HL-60 (cell line): Measurements from ENCODE around the gene LONP2.

ENCODE experiments used
- DNase-seq, 2 experiments: peaks; one replicate each; pipeline ENCODE4 v3.0.0-alpha.2; 2010 to 2020; ENCODE audit warnings: low read depth in 1 of 2, low spot score in 1 of 2
- H3K27ac ChIP-seq: fragments of 250-450 bp; sonication (Bioruptor Pico); replicated peaks from 2 replicates; pipeline ENCODE4 v1.5.1; 2020; ENCODE audit warnings: mild to moderate bottlenecking, moderate library complexity
- H3K27me3 ChIP-seq: fragments of 250-450 bp; sonication (Bioruptor Pico); 2 replicates; pipeline ENCODE4 v1.5.1; 2021; ENCODE audit warnings: mild to moderate bottlenecking, moderate library complexity; ENCODE audit not compliant: insufficient read depth, poor library complexity, severe bottlenecking
- H3K4me3 ChIP-seq: replicated peaks from 2 replicates; pipeline ENCODE4 v1.5.1; 2011; ENCODE audit warnings: mild to moderate bottlenecking, control low read depth, low read length; ENCODE audit not compliant: insufficient read depth
- GABPA ChIP-seq: IDR thresholded peaks from 2 replicates; pipeline ENCODE4 v1.6.1; 2012; ENCODE audit warnings: low read depth
- POLR2AphosphoS5 ChIP-seq: IDR thresholded peaks from 2 replicates; pipeline ENCODE4 v1.6.1; 2012; ENCODE audit warnings: low read depth
- SPI1 ChIP-seq: IDR thresholded peaks from 2 replicates; pipeline ENCODE4 v1.6.1; 2012; ENCODE audit warnings: low read depth, mild to moderate bottlenecking, borderline replicate concordance
- TF ChIP-seq, protein P1 (sequence below): IDR thresholded peaks from one replicate; pipeline ENCODE4 v1.5.1; 2011; ENCODE audit warnings: low read length, control low read depth, inconsistent platforms; ENCODE audit not compliant: insufficient read depth
- TF ChIP-seq, protein P2 (sequence below): IDR thresholded peaks from 2 replicates; pipeline ENCODE4 v1.6.1; 2012; ENCODE audit warnings: low read depth; ENCODE audit not compliant: insufficient replicate concordance

The LONP2 gene

DNA sequence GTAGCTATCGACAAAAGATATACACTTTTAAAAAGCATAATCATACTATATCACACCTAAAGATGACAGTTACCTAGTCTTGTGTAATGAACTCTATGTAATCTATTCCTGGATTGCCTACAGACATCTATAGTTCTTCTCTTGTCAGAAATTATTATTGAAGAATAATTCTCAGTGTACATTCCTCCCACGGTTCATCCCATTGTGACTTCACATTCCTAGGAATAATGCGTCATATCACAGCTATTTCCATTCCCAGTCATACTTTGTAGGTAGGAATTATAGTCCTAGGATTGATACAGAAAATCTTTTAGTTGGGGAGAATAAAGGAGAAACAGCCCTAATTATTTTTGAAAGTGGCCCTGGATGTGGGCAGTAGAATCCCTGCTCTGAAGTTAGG is 47.2 kb downstream of the LONP2 start:
- DNase-seq = no peak
- Histone ChIP-seq H3K27me3 (no peaks in the 10 kb centered on the region), H3K4me3 (no peak overlapping the region), H3K27ac (no peak overlapping the region)
- TF ChIP-seq GABPA = no peak
- no peak for TF ChIP-seq POLR2AphosphoS5

DNA sequence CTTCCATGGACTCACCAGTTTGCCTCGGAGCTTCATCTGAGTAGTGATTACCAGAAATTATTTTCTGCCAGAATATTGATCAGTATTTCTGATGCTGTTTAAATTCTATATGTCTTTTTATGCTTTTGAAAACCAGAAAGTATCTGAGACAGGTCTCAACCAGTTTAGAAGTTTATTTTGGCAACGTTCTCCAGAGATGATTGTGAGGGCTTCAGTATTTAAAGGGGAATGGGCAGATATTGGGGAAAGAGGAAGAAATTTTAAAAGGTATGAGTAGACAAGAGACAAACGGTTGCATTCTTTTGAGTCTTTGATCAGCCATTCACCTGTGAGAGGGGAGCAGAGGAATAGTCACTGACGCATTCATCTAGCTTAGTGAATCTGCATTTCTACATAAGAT is 47.7 kb downstream of the LONP2 start:
- DNase-seq = no peak
- H3K4me3 ChIP-seq = no peak overlapping the region
- no peak overlapping the region for H3K27ac ChIP-seq
- no peak for TF ChIP-seq SPI1
- no peak for TF ChIP-seq GABPA
- TF ChIP-seq POLR2AphosphoS5 = no peak
- TF ChIP-seq, protein P1, sequence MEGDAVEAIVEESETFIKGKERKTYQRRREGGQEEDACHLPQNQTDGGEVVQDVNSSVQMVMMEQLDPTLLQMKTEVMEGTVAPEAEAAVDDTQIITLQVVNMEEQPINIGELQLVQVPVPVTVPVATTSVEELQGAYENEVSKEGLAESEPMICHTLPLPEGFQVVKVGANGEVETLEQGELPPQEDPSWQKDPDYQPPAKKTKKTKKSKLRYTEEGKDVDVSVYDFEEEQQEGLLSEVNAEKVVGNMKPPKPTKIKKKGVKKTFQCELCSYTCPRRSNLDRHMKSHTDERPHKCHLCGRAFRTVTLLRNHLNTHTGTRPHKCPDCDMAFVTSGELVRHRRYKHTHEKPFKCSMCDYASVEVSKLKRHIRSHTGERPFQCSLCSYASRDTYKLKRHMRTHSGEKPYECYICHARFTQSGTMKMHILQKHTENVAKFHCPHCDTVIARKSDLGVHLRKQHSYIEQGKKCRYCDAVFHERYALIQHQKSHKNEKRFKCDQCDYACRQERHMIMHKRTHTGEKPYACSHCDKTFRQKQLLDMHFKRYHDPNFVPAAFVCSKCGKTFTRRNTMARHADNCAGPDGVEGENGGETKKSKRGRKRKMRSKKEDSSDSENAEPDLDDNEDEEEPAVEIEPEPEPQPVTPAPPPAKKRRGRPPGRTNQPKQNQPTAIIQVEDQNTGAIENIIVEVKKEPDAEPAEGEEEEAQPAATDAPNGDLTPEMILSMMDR = no peak
- TF ChIP-seq, protein P2, sequence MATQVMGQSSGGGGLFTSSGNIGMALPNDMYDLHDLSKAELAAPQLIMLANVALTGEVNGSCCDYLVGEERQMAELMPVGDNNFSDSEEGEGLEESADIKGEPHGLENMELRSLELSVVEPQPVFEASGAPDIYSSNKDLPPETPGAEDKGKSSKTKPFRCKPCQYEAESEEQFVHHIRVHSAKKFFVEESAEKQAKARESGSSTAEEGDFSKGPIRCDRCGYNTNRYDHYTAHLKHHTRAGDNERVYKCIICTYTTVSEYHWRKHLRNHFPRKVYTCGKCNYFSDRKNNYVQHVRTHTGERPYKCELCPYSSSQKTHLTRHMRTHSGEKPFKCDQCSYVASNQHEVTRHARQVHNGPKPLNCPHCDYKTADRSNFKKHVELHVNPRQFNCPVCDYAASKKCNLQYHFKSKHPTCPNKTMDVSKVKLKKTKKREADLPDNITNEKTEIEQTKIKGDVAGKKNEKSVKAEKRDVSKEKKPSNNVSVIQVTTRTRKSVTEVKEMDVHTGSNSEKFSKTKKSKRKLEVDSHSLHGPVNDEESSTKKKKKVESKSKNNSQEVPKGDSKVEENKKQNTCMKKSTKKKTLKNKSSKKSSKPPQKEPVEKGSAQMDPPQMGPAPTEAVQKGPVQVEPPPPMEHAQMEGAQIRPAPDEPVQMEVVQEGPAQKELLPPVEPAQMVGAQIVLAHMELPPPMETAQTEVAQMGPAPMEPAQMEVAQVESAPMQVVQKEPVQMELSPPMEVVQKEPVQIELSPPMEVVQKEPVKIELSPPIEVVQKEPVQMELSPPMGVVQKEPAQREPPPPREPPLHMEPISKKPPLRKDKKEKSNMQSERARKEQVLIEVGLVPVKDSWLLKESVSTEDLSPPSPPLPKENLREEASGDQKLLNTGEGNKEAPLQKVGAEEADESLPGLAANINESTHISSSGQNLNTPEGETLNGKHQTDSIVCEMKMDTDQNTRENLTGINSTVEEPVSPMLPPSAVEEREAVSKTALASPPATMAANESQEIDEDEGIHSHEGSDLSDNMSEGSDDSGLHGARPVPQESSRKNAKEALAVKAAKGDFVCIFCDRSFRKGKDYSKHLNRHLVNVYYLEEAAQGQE = no peak
- H3K27me3 ChIP-seq = no peaks in the 10 kb centered on the region

DNA sequence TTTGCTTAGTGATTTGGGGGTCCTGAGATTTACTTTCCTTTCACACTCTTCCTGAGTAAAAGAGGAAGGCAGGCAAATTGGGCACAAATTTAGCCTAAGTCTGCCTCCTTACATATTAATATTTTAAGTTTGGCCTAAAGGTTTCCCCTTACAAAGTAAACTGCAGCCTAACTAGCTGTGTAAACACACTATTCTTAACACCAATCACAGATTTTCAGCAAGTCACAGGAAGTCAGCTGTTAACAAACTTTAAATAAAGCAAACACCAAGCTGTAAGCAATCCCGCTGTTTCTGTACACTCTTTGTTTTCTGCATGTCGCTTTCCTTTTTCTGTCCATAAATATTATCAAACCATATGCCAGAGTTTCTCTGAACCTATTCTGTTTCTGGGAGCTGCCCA is 48.4 kb downstream of the LONP2 start:
- Histone ChIP-seq H3K27ac (no peak overlapping the region), H3K27me3 (no peaks in the 10 kb centered on the region), H3K4me3 (no peak overlapping the region)
- TF ChIP-seq SPI1 (no peak), POLR2AphosphoS5 (no peak), GABPA (no peak)
- TF ChIP-seq, protein P1 = no peak
- TF ChIP-seq, protein P2 = no peak
- no peak for DNase-seq

DNA sequence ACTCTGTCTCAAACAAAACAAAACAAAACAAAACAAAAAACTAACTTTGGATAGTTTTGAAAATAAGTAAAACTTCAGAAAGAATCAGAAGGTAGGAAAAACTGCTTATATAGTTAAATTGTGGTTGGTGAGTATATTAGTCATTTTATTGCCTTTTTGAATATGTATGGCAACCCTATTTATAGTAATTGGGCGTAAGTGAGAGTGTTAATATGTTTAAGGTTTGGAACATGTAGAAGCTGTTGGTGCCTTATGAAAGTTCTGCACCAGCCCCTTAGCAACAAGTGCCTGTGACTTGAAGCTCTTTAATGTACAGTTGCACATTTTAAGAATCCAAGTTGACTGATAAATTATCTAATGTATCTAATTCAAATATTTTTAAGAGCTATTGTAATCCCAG is 50.6 kb downstream of the LONP2 start:
- no peak overlapping the region for H3K4me3 ChIP-seq
- no peak overlapping the region for H3K27ac ChIP-seq
- H3K27me3 ChIP-seq = no peaks in the 10 kb centered on the region
- TF ChIP-seq GABPA = no peak
- TF ChIP-seq, protein P2 = no peak
- no peak for TF ChIP-seq SPI1
- TF ChIP-seq POLR2AphosphoS5 = no peak
- TF ChIP-seq, protein P1 = no peak
- no peak for DNase-seq
